GM12891 (cell line): ENCODE data around the gene STK10.
"Not testable (repeated sequence)": the region's sequence is repeated elsewhere in the genome, so short reads cannot be mapped to it uniquely, and the experiment has no call there.

Experiments used
- DNase-seq: peaks from one replicate; pipeline ENCODE4 v3.0.0; 2011; ENCODE audit warnings: low spot score; ENCODE audit not compliant: insufficient read length
- FAIRE-seq: peaks from 2 replicates; lab custom pipeline; 2011; peaks lifted over from hg19 to GRCh38; lab: Jason Lieb, UNC
- PAX5 ChIP-seq: IDR thresholded peaks from 2 replicates; pipeline ENCODE4 v1.6.1; 2011; ENCODE audit warnings: low read length, moderate library complexity, mild to moderate bottlenecking; ENCODE audit not compliant: insufficient read depth, severe bottlenecking
- POLR2A ChIP-seq: IDR thresholded peaks from 2 replicates; pipeline ENCODE4 v1.6.1; 2011; ENCODE audit warnings: low read depth, low read length, control low read depth
- POLR2AphosphoS5 ChIP-seq: IDR thresholded peaks from 2 replicates; pipeline ENCODE4 v1.6.1; 2011; ENCODE audit warnings: low read depth, low read length, control low read depth
- POU2F2 ChIP-seq: IDR thresholded peaks from 2 replicates; pipeline ENCODE4 v1.6.1; 2011; ENCODE audit warnings: low read depth, mild to moderate bottlenecking, control low read depth, low read length, moderate library complexity
- SPI1 ChIP-seq: IDR thresholded peaks from 2 replicates; pipeline ENCODE4 v1.6.1; 2011; ENCODE audit warnings: low read depth, low read length, control low read depth
- TAF1 ChIP-seq: IDR thresholded peaks from 2 replicates; pipeline ENCODE4 v1.6.1; 2011; ENCODE audit warnings: low read depth, low read length, control low read depth

The STK10 gene

GRCh38 chr5:172038167-172038566, 149.9 kb downstream of the STK10 start:
- TF ChIP-seq POU2F2 (no peak), SPI1 (no peak), TAF1 (no peak), PAX5 (no peak), POLR2A (no peak), POLR2AphosphoS5 (no peak)
- DNase-seq (no peak), FAIRE-seq (no peak)

DNA sequence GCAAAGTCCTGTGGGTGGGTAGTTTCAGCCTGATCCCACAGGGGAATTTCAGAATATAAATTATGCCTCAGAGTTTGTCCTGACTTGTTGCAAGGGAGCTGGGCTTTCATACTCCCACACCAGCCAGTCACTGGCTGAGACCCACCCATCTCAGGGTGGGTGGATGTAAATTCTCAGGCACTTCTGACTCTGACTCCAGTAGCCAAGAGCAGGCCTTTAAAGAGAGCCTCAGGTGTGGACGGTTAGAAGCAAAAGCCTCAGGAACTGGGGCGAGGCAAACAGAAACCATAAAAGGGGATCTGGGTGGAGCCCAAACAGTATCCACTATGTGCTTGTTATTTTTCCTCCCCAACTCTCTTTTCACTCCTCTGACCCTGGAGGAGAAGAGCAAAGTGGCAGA, 153.0 kb downstream of the STK10 start:
- FAIRE-seq = peak; percentile 78
- DNase-seq = no peak
- TF ChIP-seq SPI1 (peak; percentile 38; the same call in 1 of the 2 replicates), POU2F2 (peak; percentile 68; the same call in 1 of the 2 replicates), POLR2A (no peak)

DNA sequence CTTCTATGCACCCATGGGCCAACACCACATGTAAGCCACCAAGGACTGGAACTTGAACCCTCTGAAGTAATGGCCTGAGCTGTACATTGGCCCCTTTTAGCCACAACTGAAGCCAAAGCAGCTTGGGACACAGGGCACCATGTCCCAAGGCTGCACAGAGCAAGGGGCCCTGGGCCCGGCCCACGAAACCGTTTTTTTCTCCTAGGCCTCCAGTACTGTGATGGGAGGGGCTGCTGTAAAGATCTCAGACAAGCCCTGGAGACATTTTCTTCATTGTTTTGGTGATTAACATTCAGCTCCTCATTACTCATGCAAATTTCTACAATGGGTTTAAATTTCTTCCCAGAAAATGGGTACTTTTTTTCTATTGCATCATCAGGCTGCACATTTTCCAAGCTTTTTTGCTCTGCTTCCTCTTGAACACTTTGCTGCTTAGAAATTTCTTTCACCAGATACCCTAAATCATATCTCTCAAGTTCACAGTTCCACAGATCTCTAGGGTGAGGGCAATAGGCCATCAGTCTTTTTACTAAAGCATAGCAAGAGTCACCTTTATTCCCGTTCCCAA, 156.0 kb downstream of the STK10 start:
- FAIRE-seq (no peak), DNase-seq (no peak)
- TF ChIP-seq TAF1 (no peak), POU2F2 (no peak), PAX5 (no peak), SPI1 (no peak), POLR2A (no peak), POLR2AphosphoS5 (no peak)

DNA sequence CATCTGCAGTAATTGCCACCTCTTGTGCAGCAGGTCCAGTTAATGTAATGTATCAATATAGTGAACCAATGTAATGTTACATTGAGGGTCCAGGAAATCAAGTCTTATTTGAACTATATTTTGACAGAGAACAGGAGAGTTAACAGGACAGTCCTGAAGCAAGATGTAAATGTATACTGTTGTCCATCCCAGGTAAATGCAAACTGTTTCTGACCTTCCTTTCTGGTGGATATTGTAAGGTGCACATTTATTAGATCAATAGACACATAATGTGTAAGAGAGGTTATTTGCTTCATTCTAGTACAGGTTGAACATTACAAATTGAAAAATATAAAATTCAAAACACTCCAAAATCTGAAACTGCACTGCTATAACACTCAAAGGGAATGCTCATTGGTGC, 158.1 kb downstream of the STK10 start:
- no peak for DNase-seq
- TF ChIP-seq POU2F2 = no peak
- no peak for TF ChIP-seq POLR2AphosphoS5
- TF ChIP-seq PAX5 = no peak
- no peak for TF ChIP-seq POLR2A
- no peak for TF ChIP-seq SPI1
- no peak for TF ChIP-seq TAF1
- no peak for FAIRE-seq

DNA sequence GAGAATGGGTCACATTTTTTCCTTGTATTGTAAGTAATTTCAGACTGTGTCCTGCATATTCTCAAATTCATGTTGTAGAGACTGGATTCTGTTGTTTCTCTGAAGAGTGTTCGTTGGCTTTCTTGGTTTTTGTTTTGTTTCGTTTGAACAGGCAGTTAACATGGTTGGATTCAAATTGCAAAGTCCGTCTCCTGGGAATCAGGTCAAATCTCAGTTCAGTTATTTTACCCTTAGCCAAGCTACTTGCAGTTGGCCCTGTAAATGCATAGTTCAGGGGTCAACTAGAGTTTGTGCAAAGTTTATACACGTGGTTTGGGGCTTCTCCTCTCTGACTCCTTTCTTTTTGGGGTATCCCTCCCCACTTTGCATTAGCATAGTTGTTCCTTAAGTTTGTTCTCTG, 159.9 kb downstream of the STK10 start:
- no peak for FAIRE-seq
- TF ChIP-seq POLR2AphosphoS5 = no peak
- TF ChIP-seq SPI1 = no peak
- TF ChIP-seq PAX5 = no peak
- no peak for TF ChIP-seq POLR2A
- TF ChIP-seq POU2F2 = no peak
- no peak for TF ChIP-seq TAF1

GRCh38 chr5:172020110-172020786, 167.8 kb downstream of the STK10 start:
- DNase-seq, FAIRE-seq: not testable (repeated sequence)

More for the DNA sequence above, 159.9 kb downstream of the STK10 start:
- no peak for DNase-seq

DNA sequence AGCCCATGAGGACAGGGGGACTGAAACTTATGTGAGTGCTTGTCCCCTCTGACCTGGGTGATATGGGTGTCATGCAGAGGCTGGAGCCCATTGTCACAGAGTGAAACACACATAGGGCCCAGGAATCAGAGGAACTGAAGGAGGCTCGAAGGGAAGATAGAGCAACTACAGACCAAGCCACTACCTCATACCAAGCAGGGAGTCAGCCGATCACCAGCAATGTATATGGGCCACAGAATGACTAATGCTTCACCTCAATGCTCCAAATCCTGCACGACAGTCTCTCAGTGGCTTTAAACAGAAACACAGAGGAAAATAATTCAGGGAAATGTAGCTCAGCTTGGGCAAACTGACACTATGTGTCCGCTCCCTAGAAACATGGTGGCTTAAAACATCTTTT, 172.7 kb downstream of the STK10 start:
- DNase-seq (no peak), FAIRE-seq (no peak)
- no peak for TF ChIP-seq TAF1
- no peak for TF ChIP-seq POLR2A
- no peak for TF ChIP-seq SPI1
- no peak for TF ChIP-seq POU2F2
- TF ChIP-seq POLR2AphosphoS5 = no peak
- no peak for TF ChIP-seq PAX5

- no peak for FAIRE-seq
- DNase-seq = no peak
Observed at GRCh38 chr5:172010278-172010677, 177.7 kb downstream of the STK10 start.

DNA sequence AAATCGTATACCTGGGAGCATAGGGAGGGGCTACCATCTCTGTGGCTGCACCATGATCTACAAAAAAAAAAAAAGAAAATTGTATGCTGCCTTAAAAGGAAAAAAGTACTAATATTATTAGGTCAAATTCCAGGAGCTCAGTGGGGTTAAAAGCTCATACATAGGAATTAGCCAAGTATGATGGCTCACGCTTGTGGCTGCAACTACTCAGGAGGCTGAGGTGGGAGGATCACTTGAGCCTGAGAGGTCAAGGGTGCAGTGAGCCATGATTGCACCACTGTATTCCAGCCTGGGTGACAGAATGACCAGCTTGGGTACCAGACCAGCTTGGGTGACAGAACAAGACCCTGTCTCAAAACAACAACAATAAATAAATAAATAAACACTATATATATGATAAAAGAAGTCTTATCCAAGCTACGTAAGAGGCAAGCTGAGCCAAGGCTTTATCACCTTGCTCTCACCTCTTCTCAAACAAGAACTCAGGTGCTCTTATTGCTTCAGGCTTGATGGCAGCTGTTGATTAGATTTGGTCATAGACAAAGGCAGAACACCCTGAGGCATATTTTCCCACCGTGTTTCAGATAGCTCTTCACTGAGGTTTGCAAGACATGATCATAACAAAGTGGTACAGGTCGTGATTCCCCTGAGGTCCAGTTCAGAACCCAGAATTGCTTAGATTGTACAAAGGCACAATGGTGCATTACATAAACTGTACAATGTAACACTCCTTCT, 178.3 kb downstream of the STK10 start:
- DNase-seq = no peak
- FAIRE-seq = no peak
- TF ChIP-seq POU2F2 (no peak), SPI1 (no peak), PAX5 (no peak), POLR2A (no peak), TAF1 (no peak), POLR2AphosphoS5 (no peak)

More at GRCh38 chr5:172010278-172010677, 177.7 kb downstream of the STK10 start:
- no peak for TF ChIP-seq PAX5
- TF ChIP-seq TAF1 = no peak
- no peak for TF ChIP-seq POLR2A

DNA sequence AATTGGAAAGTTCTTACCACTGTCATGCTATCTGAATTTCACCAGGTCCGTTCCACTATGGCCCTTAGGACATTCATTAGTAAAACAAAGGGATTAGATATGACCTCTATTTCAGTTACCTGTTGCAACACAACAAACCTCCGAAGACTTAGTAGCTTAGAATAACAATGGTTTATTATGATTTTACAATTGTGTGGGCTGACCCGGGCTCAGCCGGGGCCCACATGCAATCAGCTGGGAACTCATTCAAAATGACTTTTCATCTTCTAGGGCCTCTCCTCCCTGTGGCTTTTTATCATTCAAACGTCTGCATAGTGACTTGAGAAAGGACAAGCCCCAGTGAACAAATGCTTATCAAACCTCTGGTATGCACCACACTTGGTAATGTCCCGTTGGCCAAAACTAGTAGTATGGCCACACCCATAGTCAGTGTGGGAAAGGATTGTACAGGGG, 179.3 kb downstream of the STK10 start:
- TF ChIP-seq POLR2AphosphoS5 (no peak), TAF1 (no peak), POU2F2 (no peak), SPI1 (no peak), POLR2A (no peak), PAX5 (no peak)
- DNase-seq (no peak), FAIRE-seq (no peak)
